ENCODE measurements around the gene MOB1A. TPM values are rescaled to one million over a fixed set of nuclear protein-coding genes. Genes with fewer than 3 reads are reported as not detected.

The MOB1A gene
- total RNA-seq, 1 experiment from 2014 or later, result 88.2 TPM

GRCh38 chr2:74198023-74198460, 19.4 kb upstream of the MOB1A start:
- peaks cover 29% of the 10 kb centered on the region for H3K4me1 Mint-ChIP-seq
- DNase-seq (ENCODE audit: low spot score), result no peak
- POLR2A ChIA-PET, result interaction anchor here (1.1 to 4.5 kb wide), 6 partner anchors 9 to 49 kb away, joined by 3 to 41 read pairs (median 6); partner anchors contain the start of gene MOB1A
- CTCF ChIA-PET, result interaction anchor here (1.3 to 2.2 kb wide), 4 partner anchors 18 to 50 kb away, joined by 3 to 11 read pairs (median 6); partner anchors contain the start of genes BOLA3 and MOB1A
- peaks cover 18% of the 10 kb centered on the region for H3K36me3 Mint-ChIP-seq
- no peaks in the 10 kb centered on the region; the same call in 1 of the 2 replicates for H3K9me3 Mint-ChIP-seq
- TF ChIP-seq PRRX2 (CRISPR knock-in tag; IDR thresholded peaks at IDR 0.05), result no peak
- TF ChIP-seq KAT7 (CRISPR knock-in tag; IDR thresholded peaks at IDR 0.05; ENCODE audit: borderline replicate concordance), result no peak
- no peak for TF ChIP-seq AFF4 (CRISPR knock-in tag; IDR thresholded peaks at IDR 0.05; ENCODE audit: borderline replicate concordance)
- TF ChIP-seq ERG (CRISPR knock-in tag; IDR thresholded peaks at IDR 0.05), result no peak
- no peak for TF ChIP-seq ZBTB21 (CRISPR knock-in tag; IDR thresholded peaks at IDR 0.05; ENCODE audit: borderline replicate concordance)
- no peak for TF ChIP-seq ZNF121 (CRISPR knock-in tag; IDR thresholded peaks at IDR 0.05)
- TF ChIP-seq HMGXB4 (CRISPR knock-in tag; IDR thresholded peaks at IDR 0.05), result no peak
- TF ChIP-seq NR3C1 (CRISPR knock-in tag; conservative IDR thresholded peaks at IDR 0.05; ENCODE audit: low read depth), result no peak
- TF ChIP-seq PRDM15 (CRISPR knock-in tag; IDR thresholded peaks at IDR 0.05), result no peak
- no peak for TF ChIP-seq TCF7 (CRISPR knock-in tag; IDR thresholded peaks at IDR 0.05; ENCODE audit: low read depth)
- no peak for TF ChIP-seq CDX4 (CRISPR knock-in tag; IDR thresholded peaks at IDR 0.05; ENCODE audit: borderline replicate concordance)
- peak overlapping the region; percentile 99 for H3K4me3 Mint-ChIP-seq
- peaks cover 10% of the 10 kb centered on the region for H3K27me3 Mint-ChIP-seq (ENCODE audit: low read depth)
- no peak for ATAC-seq
- peak overlapping the region; percentile 100 for H3K27ac Mint-ChIP-seq

GRCh38 chr2:74197049-74197448, 18.4 kb upstream of the MOB1A start:
- Mint-ChIP-seq H3K27ac (peak overlapping the region; percentile 50), H3K4me1 (peaks cover 35% of the 10 kb centered on the region), H3K9me3 (peaks cover 3% of the 10 kb centered on the region; the same call in 1 of the 2 replicates), H3K36me3 (peaks cover 13% of the 10 kb centered on the region), H3K27me3 (ENCODE audit: low read depth) (peaks cover 10% of the 10 kb centered on the region), H3K4me3 (no peak overlapping the region)
- DNase-seq (ENCODE audit: low spot score) (no peak), ATAC-seq (no peak)
- ChIA-PET POLR2A (interaction anchor here (1.2 to 4.5 kb wide), 3 partner anchors 9 to 18 kb away, joined by 3 to 41 read pairs (median 3); partner anchors contain the start of gene MOB1A), CTCF (no interaction called here)
- TF ChIP-seq CTCF (IDR thresholded peaks at IDR 0.05) (no peak), ELF4 (CRISPR knock-in tag; IDR thresholded peaks at IDR 0.05; ENCODE audit: low read depth) (no peak), ZMAT4 (CRISPR knock-in tag; IDR thresholded peaks at IDR 0.05) (no peak), AFF4 (CRISPR knock-in tag; IDR thresholded peaks at IDR 0.05; ENCODE audit: borderline replicate concordance) (no peak)
